GM23338 (cell line): Measurements from ENCODE around the gene RASL11A.

Experiments
- EZH2 ChIP-seq: fragments of 200-600 bp; sonication (generic); IDR thresholded peaks from one replicate; pipeline ENCODE4 v1.8.0; 2017; ENCODE audit warnings: antibody characterized with exemption, mild to moderate bottlenecking, low read depth; ENCODE audit not compliant: unreplicated experiment
- POLR2AphosphoS5 ChIP-seq: IDR thresholded peaks from 2 replicates; pipeline ENCODE4 v1.6.1; 2016; ENCODE audit warnings: antibody characterized with exemption, low read depth
- TF ChIP-seq, protein P1 (sequence below), 2 experiments: fragments of 200-600 bp in 1 of 2; sonication (generic) in 1 of 2; conservative IDR thresholded peaks; 2 replicates each; pipeline versions ENCODE4 v1.5.1 to v1.6.1; 2016 to 2017; ENCODE audit warnings: antibody characterized with exemption in 2 of 2, low read depth in 2 of 2, mild to moderate bottlenecking in 2 of 2, moderate library complexity in 1 of 2

GRCh38 chr13:27308941-27309340 is 38.3 kb downstream of the RASL11A start:
- no peak for TF ChIP-seq POLR2AphosphoS5
- TF ChIP-seq, protein P1, sequence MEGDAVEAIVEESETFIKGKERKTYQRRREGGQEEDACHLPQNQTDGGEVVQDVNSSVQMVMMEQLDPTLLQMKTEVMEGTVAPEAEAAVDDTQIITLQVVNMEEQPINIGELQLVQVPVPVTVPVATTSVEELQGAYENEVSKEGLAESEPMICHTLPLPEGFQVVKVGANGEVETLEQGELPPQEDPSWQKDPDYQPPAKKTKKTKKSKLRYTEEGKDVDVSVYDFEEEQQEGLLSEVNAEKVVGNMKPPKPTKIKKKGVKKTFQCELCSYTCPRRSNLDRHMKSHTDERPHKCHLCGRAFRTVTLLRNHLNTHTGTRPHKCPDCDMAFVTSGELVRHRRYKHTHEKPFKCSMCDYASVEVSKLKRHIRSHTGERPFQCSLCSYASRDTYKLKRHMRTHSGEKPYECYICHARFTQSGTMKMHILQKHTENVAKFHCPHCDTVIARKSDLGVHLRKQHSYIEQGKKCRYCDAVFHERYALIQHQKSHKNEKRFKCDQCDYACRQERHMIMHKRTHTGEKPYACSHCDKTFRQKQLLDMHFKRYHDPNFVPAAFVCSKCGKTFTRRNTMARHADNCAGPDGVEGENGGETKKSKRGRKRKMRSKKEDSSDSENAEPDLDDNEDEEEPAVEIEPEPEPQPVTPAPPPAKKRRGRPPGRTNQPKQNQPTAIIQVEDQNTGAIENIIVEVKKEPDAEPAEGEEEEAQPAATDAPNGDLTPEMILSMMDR (conservative IDR thresholded peaks at IDR 0.05; ENCODE audit: low read depth in 2 of 2): no peak
- no peak for TF ChIP-seq EZH2
